ENCODE data around the gene JSRP1.
A peak's percentile ranks its signal among the peaks of the same experiment; 100 is the strongest.

JSRP1 gene

DNA sequence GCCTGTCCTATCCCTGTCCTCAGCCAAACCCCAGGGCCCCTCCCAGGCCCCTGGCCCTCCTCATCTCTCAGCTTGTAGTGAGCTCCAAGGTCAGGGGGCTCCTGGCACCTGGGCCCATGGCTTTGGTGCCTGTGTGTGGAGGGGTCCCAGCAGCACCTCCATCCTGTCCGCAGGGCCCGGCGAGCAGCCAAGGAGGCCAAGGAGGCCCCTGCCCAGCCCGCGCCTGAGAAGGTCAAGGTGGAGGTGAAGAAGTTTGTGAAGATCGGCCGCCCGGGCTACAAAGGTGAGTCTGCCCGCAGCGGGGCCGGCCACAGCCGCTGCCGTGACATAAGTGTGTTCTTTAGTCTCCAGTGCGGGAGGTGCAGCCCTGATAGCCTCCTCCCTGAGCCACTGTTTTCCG is 10.9 kb downstream of the JSRP1 start:
- DNase-seq: no peak

- no peak for DNase-seq
These were observed 11.7 kb downstream of the JSRP1 start for GRCh38 chr19:2244486-2244885.

DNA sequence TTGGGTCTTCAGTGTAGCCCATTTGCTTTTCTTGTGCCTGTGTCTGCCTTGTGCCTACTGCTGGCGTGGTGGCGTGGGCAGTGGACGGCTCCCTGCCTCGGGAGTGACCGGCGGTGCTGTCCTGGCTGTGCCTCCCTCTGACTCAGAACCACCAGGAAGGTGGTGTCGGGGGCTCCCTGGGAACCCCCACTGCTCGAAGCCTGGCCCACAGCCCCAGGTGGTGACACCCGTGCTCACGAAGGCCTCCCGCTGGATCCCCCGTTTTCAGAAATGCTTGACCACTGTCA is 12.1 kb downstream of the JSRP1 start:
- DNase-seq: no peak

DNA sequence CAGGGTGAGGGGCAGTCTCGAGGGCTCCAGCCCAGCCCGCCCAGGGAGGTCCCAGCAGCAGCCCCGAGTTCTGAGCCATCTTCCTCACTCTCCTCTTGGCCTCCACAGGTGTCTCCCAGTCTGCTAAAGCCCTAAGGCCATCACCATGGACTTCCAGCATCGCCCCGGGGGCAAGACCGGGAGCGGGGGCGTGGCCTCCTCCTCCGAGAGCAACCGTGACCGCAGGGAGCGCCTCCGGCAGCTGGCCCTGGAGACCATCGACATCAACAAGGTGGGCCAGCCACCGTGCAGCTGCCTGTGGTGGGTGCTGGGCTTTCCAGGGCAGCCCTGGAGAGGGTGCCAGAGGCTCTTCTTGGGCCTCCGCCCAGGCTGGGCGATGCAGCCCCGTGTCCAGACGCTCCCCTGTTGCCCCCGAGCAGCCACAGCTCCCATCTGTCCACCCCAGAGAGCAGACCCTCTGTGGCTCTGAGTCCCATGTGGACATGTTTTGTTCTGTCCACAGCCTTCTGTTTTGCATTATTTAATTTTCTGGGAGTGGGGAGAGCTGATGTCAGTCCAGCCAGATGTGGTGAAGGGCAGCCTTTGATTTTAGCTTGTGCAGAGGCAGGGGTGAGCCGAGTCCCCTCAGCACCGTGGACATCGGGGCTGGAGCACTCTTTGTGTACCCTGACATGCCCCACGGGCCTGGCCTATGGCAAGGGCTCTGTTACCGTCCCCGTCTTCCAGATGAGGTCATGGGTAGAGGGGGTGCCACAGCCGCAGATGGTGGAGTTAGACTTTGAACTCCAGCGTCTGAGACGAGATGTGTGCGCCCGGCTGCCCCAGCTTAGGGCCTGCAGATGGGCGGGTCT is 12.7 kb downstream of the JSRP1 start:
- no peak for DNase-seq

DNA sequence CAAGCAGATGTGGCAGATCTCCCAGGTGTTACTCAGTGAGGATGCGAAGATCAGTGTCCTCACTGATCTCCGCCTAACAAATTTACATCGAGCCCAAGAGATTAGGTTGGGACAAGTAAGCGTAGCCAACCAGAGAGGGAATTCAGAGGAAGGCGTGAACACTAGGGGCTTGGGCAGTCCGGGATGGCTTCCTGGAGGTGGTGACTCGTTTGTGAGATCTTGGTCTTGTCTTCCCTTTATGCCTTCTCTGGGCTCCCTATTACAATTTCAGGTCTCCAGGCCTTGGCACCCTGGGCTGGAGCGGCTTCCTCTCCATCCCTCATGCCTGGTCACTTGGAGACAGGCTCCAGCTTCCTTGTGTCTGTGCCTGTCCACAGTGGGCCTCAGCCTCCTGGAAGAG is 13.4 kb downstream of the JSRP1 start:
- DNase-seq: no peak

GRCh38 chr19:2242092-2242537 is 14.1 kb downstream of the JSRP1 start:
- DNase-seq: no peak

DNA sequence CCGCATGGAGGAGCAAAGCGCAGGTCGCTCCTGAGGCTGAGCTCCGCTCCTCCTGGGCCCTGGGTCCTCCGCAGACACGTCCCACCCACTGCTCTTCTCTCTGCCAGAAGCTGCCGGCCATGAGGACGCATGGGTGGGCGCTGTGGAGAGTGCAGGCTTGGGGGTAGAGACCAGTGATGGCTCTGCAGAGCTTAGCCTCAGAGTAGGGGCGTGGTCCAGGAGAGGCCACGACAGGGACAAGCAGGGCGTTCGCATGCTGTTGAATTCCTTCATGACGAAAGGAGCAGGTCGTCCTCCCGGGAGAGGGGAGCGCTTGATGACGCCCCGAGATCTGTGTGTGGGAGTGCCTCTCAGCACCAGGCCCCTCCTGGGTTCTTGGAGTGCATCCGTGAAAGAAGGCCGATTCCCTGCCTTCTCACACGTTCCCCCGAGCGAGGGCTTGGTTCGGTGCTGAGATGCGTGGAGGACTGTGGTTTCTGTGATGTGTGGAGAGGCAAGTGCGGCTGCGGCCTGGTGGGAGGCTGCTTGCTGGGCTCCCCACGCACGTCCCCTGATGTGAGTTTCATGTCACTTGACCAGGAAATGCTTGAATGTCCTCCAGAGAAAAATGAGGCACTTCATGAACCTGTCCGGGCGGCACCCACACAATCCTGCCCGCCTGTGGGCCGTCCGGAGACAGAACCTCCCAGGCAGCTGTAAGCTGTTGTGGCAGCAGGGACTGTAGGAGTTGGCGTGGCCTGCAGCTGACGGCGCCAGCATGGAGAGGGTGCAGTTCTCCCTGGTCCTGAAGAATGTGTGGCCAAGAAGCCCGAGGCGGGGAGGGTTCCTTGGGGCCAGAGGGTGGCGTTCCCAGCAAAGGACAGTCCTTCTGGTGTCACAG is 15.1 kb downstream of the JSRP1 start:
- no peak for DNase-seq

DNA sequence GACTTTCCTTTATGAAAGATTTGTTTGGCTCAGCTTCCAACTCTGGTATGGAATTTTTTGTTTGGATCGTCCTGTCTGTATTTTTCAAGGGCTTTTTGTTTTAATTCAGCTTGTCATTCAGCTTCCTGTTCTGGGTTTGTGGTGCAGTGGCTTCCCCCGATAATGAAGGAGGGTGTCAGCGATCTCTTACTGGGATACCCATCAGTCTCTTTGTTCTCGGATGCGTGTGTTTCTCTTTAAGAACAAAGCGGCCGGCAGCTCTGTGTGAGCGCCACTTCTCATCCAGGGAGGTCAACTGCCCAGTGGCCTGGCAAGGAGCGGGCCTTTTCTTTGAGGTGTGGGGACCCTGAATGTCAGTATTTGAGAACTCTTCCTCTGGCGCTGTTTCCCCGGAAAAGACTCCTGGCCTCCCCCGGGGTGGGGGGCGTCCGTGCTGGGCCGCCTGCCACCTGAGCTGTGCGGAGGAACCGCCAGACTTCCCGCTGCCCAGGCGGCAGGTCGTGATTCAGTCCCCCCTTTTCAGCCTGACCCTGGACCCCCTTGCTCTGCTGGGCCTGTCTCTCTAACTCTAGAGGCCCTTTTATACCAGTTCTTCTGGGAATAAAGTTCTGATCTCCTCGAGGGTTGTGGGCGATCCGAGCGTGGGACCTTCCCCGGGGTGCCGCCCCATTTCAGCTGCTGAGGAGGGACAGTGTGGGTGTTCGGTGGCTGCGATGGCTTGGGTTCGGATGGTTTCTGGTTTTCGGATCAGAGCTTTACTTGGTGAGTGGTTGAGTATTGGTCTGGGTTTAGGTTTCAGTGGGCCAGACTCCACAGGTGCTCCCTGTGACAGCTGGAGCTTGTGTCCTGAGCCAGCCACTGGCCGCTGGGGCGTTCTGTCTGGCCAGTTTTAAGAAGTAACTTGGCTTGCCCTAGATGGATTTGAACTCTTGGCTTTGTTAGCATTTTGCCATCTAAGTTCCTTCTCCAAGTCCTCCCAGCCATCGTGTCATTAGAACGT is 16.1 kb downstream of the JSRP1 start:
- DNase-seq: peak; percentile 38

DNA sequence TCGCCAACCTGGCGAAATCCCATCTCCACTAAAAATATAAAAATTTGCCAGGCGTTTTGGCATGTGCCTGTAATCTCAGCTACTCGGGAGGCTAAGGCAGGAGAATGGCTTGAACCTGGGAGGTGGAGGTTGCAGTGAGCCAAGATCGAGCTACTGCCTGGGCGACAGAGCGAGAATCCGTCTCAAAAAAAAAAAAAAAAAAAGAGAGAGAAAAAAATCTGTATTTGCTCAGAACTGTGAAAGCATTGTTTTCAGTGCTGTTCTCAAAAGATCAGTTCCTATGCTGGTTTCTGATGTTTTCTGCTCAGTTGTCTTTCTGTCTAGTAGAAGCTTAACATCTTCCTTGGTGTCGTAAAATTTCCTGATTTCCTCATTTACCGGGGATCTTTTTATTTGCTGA is 17.0 kb downstream of the JSRP1 start:
- DNase-seq: no peak

DNA sequence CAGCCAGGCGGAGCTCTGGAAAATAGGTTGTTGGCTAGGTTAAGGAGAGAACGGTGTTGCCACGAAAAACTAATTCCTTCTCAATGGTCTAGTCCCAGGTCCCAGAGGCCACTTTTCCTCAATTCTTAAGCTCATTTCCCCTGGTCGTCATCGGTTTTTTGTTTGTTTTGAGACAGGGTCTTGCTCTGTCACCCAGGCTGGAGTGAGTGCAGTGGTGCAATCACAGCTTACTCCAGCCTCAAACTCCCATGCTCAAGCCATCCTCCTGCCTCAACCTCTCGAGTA is 18.4 kb downstream of the JSRP1 start:
- DNase-seq: no peak

DNA sequence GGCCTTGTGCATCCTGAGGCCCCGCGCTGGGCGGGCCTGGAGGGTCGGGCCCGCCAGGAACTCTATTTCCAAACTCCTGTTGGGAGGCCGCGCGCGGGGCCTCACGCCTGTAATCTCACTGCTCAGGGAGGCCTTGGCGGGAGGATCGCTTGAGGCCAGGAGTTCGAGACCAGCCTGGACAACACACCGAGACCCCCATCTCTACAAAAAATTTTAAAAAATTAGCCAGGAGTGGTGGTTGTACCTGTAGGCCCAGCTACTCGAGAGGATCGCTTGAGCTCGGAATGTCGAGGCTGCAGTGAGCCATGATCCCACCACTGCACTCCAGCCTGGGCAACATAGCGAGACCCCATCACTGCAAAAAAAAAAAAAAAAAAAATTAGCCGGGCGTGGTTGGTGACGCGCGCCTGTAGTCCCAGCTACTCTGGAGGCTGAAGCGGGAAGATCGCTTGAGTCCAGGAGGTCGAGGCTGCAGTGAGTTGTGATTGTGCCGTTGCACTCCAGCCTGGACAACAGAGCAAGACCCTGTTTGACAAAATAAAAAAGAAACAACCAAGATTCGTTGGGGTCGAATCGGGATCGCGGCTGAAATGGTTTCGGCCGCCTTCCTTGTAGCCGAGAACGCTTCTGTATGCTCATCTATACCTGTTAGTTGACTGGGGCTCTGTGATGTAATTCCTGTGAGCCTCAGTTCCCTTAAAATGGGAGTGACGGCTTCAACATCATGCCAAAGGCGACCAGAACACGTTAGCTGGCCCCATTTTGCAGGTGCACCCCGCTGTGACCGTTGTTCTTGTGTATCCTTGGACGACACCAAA is 19.0 kb downstream of the JSRP1 start:
- DNase-seq: no peak

- DNase-seq: peak; percentile 98
These were observed 19.7 kb downstream of the JSRP1 start, which contains the start of the genes PLEKHJ1 and SF3A2 for GRCh38 chr19:2236314-2237050. Gene PLEKHJ1 (minus strand): TSS chr19:2236329. CDS start chr19:2236248, 81 bp downstream. Gene SF3A2 (plus strand): TSS chr19:2236824. CDS start chr19:2243419, 6,595 bp downstream.

GRCh38 chr19:2236064-2236313 is 20.2 kb downstream of the JSRP1 start:
- DNase-seq: no peak

DNA sequence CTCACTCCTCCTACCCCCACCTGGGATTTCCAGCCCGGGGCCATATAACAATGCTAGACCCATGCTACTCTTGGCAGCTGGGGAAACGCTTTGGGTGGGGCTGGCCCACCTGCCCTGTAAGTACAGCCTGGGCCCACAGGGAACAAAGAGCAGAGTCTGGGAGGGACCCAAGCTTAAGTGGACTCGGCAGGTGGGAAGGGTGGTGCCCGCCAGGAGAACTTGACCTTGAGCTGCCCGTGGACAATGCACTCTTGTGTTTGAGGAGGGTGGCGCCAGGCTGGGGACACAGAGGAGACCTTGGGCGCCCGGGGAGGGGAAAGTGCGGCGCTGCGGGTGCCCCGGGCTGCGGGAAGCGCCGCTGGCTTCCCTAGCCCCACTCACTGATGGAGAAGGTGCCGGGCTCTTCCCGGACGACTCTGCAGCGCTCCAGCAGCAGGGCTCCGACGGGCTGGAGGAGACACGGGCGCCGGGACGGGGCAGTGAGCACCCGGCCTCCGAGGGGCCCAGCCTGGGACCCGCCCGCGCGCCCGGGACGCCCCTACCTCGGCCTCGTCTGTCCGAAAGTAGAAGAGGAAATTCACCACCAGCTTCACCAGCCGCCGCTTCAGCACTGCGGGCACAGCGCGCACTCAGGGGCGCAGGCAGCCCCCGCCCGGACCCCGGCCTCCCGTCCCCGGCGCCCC is 20.7 kb downstream of the JSRP1 start:
- DNase-seq: peak; percentile 38

GRCh38 chr19:2234996-2235380 is 21.2 kb downstream of the JSRP1 start:
- no peak for DNase-seq

- DNase-seq: no peak
These were observed 22.5 kb downstream of the JSRP1 start for GRCh38 chr19:2233601-2234280.

GRCh38 chr19:2232286-2233151 is 23.7 kb downstream of the JSRP1 start:
- DNase-seq: no peak

DNA sequence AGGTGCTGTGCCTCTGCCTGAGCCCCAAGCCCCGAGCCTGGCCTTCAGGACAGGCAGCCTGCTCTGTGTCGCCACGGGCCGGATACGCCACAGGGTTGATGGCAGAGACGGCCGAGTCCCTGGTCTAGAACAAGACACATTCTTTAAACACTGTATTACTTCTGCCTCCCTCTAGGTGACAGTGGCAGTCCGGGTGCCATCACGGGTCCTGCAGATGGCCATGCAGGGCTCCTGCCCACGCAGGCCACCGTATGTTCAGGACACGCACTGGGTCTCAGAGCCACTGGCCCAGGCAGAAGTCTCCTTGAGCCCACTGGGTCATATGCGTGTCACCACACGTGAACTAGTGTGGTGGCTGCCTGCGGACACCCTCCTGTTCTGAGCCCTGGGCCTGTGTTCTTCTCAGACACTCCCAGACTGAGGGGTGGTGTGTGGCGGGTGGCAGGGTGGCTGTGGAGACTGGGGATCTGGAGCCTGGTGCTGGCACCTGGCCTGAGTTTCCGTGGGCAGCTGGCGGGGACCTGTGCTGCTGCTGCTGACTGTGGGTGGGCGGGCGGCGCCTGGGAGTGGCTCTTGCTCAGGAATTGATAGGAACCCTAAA is 24.5 kb downstream of the JSRP1 start:
- peak; percentile 32 for DNase-seq

Data from stimulated activated CD4-positive, alpha-beta T cell treated with anti-CD3 and anti-CD28 coated beads, Interleukin-15, amount 100 ng/mL, for 24 hours (primary cell).